ENCODE data around the gene CYP4F12.

Gene CYP4F12

DNA sequence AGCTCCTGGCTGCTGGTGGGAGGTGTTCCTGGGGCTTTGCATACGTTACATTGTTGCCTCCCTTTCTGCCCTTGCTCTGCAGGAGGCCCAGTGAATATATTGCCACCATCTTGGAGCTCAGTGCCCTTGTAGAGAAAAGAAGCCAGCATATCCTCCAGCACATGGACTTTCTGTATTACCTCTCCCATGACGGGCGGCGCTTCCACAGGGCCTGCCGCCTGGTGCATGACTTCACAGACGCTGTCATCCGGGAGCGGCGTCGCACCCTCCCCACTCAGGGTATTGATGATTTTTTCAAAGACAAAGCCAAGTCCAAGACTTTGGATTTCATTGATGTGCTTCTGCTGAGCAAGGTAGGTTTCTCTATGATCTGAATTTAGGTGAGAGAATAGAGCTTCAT lies 10.5 kb downstream of the CYP4F12 start:
- Histone ChIP-seq H3K4me3 (no peak overlapping the region), H3K27ac (no peak overlapping the region)

- H3K27ac ChIP-seq = no peak overlapping the region
- H3K4me3 ChIP-seq = no peak overlapping the region
These were observed 11.9 kb downstream of the CYP4F12 start for GRCh38 chr19:15684828-15685227.

GRCh38 chr19:15696654-15697194 lies 23.8 kb downstream of the CYP4F12 start:
- Histone ChIP-seq H3K4me3 (no peak overlapping the region), H3K27ac (no peak overlapping the region)

GRCh38 chr19:15701757-15702533 lies 29.1 kb downstream of the CYP4F12 start:
- Histone ChIP-seq H3K27ac (peak overlapping the region in 9 of 21 experiments; percentile 5 to 80 (median 57)), H3K4me3 (no peak overlapping the region)

- Histone ChIP-seq H3K4me3 (peak overlapping the region in 1 of 7 experiments; percentile 1), H3K27ac (peak overlapping the region in 9 of 21 experiments; percentile 8 to 80 (median 57))
These were observed 29.6 kb downstream of the CYP4F12 start for GRCh38 chr19:15702534-15702930.

DNA sequence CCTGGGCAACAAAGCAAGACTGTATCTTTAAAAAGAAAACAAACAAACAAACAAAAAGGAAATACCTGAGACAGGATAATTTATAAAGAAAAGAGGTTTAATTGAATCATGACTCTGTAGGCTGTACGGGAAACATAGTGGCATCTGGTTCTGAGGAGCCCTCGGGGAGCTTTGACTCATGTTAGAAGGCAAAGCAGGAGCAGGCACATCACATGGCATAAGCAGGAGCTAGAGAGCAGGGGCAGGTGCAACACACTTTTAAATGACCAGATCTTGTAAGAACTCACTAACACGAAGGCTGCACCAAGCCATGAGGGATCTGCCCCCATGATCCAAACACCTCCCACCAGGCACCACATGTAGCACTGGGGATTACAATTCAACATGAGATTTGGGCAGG lies 41.8 kb downstream of the CYP4F12 start:
- no peak overlapping the region for H3K4me3 ChIP-seq
- H3K27ac ChIP-seq = no peak overlapping the region

DNA sequence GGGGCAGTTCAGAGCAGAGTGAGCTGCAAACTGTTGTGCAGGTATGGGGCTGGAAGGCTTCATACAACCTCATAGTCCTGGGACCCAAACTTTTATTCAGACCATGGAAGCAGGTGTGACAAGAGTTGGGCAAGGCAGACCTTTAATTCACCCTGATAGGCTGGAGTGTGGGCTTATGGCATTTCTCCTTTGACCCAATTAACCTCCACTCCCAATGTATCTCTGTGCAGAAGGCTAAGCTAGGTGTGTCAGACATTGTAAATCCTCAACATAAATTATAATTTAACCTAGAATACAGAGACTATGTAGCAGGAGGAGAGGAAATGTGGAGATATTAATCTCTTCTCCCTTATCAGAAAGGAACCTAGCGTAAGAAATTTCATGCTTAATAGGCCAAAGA lies 42.8 kb downstream of the CYP4F12 start:
- Histone ChIP-seq H3K27ac (no peak overlapping the region), H3K4me3 (no peak overlapping the region)

DNA sequence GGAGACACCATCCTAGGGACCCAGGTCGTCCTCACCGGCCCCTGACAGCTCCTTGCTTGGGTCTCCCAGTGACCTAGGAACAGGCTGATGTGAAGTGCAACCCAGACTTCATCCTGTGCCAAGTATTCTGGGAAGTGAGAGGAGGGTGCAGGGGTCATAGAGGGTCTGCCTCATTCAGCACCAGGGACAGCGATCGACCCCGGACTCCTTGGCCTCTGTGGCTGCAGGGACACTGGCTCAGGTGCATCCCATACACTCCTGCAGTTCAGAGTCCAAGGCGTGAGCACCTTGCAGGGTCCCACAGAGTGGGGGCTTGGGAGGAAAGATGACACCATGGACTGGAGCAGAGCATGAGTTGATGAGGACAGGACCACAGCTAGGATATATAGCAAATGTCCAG lies 44.9 kb downstream of the CYP4F12 start:
- Histone ChIP-seq H3K27ac (no peak overlapping the region), H3K4me3 (no peak overlapping the region)

GRCh38 chr19:15721268-15721667 lies 48.4 kb downstream of the CYP4F12 start:
- no peak overlapping the region for H3K4me3 ChIP-seq
- no peak overlapping the region for H3K27ac ChIP-seq

- no peak overlapping the region for H3K27ac ChIP-seq
- H3K4me3 ChIP-seq = peak overlapping the region in 1 of 7 experiments; percentile 16
These were observed 50.1 kb downstream of the CYP4F12 start for GRCh38 chr19:15722956-15723355.

- H3K4me3 ChIP-seq = no peak within 1 kb of the TSS
- no peak within 1 kb of the TSS for H3K27ac ChIP-seq
These were observed 54.8 kb downstream of the CYP4F12 start, which contains the start of gene OR10H2 for GRCh38 chr19:15727724-15728123. Gene OR10H2, plus strand, starts transcription at chr19:15728024. Its CDS starts 20 bp downstream, at chr19:15728044.

- H3K27ac ChIP-seq = no peak overlapping the region
- no peak overlapping the region for H3K4me3 ChIP-seq
These were observed 57.7 kb downstream of the CYP4F12 start for GRCh38 chr19:15730538-15730937.

- Histone ChIP-seq H3K4me3 (no peak overlapping the region), H3K27ac (no peak overlapping the region)
These were observed 59.5 kb downstream of the CYP4F12 start for GRCh38 chr19:15732388-15732787.

DNA sequence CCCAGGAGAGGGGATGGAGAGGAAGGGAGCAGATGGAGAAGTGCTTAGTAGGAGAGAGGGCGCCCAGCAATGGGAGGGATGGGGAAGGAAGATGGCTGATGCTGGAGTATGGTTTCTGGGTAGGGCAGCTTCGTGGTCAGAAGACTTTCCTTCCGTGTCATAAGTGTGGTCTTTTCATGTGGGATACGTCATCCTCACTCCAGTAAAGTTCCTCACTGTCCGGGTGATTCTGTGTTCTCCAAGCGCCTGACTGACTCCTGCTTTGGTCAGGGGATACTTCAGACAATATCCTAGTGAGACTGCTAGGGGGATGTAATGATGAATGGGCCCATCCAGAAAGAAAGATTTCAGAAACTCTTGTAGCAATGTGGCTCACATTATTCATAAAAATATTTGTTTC lies 61.0 kb downstream of the CYP4F12 start:
- Histone ChIP-seq H3K4me3 (no peak overlapping the region), H3K27ac (no peak overlapping the region)

DNA sequence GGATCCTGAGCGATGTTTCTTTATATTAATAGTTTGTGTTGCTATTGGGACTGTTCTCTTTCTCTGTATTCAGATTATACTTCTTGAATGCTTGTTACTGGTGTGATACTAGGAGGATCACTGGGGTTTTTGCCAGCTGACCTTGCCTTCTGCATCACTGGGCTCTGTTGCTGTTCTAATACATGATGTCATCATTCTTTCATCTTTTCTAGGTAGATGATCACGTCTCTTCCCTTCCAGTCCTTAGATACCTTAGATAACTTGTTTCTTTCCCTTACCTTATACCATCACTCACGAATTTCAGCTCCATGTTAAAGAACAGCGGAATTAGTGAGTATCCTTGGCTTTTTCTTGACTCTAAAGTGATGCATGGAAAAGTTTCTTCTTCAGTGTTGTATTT lies 64.8 kb downstream of the CYP4F12 start, which contains the start of gene OR10H3:
TSS of gene OR10H3 (plus strand) at position 264 of the 400 bp plus-strand sequence. CDS start 3,408 bp downstream, outside the sequence.
- Histone ChIP-seq H3K27ac (no peak within 1 kb of the TSS), H3K4me3 (no peak within 1 kb of the TSS)

GRCh38 chr19:15740785-15741184 lies 67.9 kb downstream of the CYP4F12 start:
- Histone ChIP-seq H3K4me3 (no peak overlapping the region), H3K27ac (no peak overlapping the region)
